ENCODE measurements around the gene MSANTD1.

The MSANTD1 gene

DNA sequence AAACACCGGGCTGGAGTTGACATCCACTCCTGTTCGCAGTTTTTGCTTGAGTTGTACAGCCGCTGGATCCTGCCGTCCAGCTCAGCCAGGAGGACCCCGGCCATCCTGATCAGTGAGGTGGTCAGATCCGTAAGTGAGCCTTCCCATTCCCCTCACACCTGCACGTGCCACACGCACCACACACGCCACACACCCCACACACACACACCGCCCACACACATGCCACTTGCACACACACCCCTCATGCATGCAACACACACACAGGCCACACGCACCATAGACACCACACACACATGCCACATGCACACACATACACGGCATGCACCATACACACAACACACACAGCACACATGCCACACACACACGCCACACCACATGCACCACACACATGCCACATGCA lies 20.1 kb upstream of the MSANTD1 start:
- Histone ChIP-seq H3K9ac (ENCODE audit: low read length) (no peak overlapping the region), H3K36me3 (ENCODE audit: control insufficient read depth, insufficient read depth, low read length) (peaks cover 52% of the 10 kb centered on the region), H3K4me3 (ENCODE audit: low read length) (no peak overlapping the region), H3K27me3 (ENCODE audit: control insufficient read depth, insufficient read depth, low read length) (no peaks in the 10 kb centered on the region), H3K4me1 (ENCODE audit: control insufficient read depth, insufficient read depth, low read length) (no peaks in the 10 kb centered on the region), H3K27ac (ENCODE audit: low read depth, low read length) (no peak overlapping the region)

DNA sequence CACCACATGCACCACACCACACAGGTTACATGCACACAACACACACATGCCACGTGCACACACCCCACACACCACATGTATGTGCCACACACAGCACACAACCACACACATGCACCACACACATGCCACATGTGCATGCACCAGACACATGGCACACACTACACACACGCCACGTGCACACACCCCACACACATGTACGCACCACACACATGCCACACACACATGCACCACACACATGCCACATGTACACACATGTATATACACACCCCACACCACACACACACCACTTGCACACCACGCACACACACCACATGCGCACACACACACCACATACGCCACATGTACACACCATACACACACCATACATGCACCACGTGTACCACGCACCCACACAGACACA lies 19.6 kb upstream of the MSANTD1 start:
- Histone ChIP-seq H3K4me3 (ENCODE audit: low read length) (no peak overlapping the region), H3K27ac (ENCODE audit: low read depth, low read length) (no peak overlapping the region), H3K36me3 (ENCODE audit: control insufficient read depth, insufficient read depth, low read length) (peaks cover 47% of the 10 kb centered on the region), H3K9ac (ENCODE audit: low read length) (no peak overlapping the region), H3K4me1 (ENCODE audit: control insufficient read depth, insufficient read depth, low read length) (no peaks in the 10 kb centered on the region), H3K27me3 (ENCODE audit: control insufficient read depth, insufficient read depth, low read length) (no peaks in the 10 kb centered on the region)

DNA sequence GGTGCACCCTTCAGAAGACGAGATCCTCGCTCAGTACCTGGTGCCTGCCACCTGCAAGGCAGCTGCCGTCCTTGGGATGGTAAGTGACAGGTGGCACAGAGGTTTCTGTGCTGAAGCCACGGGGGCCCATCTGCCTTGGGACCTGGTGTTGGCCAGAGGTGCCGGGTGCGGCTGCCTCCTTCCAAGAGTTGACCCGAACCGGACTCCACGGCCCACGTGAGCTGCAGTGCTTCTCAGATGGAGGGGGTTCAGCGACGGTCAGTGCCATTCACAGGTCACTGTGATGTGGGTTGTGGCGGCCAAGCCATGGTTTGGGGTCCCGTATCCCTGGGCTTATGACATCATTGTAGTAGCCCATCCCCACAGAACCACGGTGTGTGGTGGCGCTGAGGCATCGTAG lies 19.0 kb upstream of the MSANTD1 start:
- peaks cover 41% of the 10 kb centered on the region for H3K36me3 ChIP-seq (ENCODE audit: control insufficient read depth, insufficient read depth, low read length)
- no peak overlapping the region for H3K9ac ChIP-seq (ENCODE audit: low read length)
- H3K27me3 ChIP-seq (ENCODE audit: control insufficient read depth, insufficient read depth, low read length), result no peaks in the 10 kb centered on the region
- no peak overlapping the region for H3K4me3 ChIP-seq (ENCODE audit: low read length)
- H3K27ac ChIP-seq (ENCODE audit: low read depth, low read length), result no peak overlapping the region
- H3K4me1 ChIP-seq (ENCODE audit: control insufficient read depth, insufficient read depth, low read length), result no peaks in the 10 kb centered on the region

DNA sequence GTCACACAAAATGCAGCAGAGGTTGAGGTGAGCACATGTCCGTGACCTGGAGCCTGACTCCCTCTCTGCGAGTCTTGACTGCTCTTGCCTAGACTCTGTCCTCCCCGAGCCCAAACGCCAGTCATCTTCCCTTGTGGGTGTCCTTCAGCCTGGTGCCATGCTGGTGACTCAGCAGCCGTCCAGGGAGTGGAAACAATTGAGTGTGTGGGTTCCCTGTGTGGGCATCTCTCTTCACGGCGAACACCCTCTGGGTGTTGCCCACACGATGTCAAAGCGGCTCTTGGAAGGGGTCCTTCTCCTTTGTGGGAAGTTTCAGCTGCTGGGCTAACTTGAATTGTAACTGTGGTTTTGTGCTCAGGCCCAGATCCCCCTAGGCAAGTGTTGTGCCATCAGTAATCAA lies 17.5 kb upstream of the MSANTD1 start:
- Histone ChIP-seq H3K27me3 (ENCODE audit: control insufficient read depth, insufficient read depth, low read length) (no peaks in the 10 kb centered on the region), H3K27ac (ENCODE audit: low read depth, low read length) (no peak overlapping the region), H3K4me3 (ENCODE audit: low read length) (no peak overlapping the region), H3K9ac (ENCODE audit: low read length) (no peak overlapping the region), H3K4me1 (ENCODE audit: control insufficient read depth, insufficient read depth, low read length) (no peaks in the 10 kb centered on the region), H3K36me3 (ENCODE audit: control insufficient read depth, insufficient read depth, low read length) (peaks cover 48% of the 10 kb centered on the region)

DNA sequence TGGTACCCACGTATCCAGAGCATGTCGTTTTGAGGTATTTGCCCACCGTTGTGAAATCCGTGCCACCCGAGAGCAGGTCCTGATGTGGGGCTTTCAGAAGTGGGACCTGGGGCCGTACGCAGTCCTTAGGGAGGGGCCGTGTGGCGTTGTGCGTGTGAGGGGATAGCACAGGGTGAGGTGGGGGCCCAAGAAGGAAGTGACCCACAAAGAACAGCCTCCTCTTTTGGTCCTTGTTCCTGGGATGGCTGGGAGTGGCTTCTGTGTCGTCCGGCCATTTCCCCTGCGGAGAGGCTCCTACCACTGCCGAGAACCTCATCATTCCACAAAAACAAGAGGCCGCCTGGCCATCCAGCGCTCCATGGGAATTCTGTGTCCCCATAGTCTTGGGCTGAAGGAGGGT lies 17.0 kb upstream of the MSANTD1 start:
- Histone ChIP-seq H3K27ac (ENCODE audit: low read depth, low read length) (no peak overlapping the region), H3K9ac (ENCODE audit: low read length) (no peak overlapping the region), H3K4me1 (ENCODE audit: control insufficient read depth, insufficient read depth, low read length) (no peaks in the 10 kb centered on the region), H3K27me3 (ENCODE audit: control insufficient read depth, insufficient read depth, low read length) (no peaks in the 10 kb centered on the region), H3K4me3 (ENCODE audit: low read length) (no peak overlapping the region), H3K36me3 (ENCODE audit: control insufficient read depth, insufficient read depth, low read length) (peaks cover 48% of the 10 kb centered on the region)

DNA sequence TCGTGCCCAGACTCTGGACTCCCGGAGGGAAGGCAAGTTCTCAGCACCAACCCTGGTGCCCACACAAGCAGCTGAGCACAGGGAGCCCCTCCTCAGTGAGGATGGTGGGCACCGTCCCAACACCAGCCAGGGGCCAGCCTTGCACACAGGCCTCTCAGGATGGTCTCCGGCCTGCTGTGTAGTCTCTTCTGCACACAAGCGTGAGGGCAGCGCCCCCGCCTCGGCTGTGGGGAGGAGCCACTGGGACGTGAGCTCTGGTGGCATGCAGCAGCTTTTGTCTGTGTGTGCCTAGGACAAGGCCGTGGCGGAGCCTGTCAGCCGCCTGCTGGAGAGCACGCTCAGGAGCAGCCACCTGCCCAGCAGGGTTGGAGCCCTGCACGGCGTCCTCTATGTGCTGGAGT lies 16.1 kb upstream of the MSANTD1 start:
- Histone ChIP-seq H3K36me3 (ENCODE audit: control insufficient read depth, insufficient read depth, low read length) (peaks cover 49% of the 10 kb centered on the region), H3K4me3 (ENCODE audit: low read length) (no peak overlapping the region), H3K27me3 (ENCODE audit: control insufficient read depth, insufficient read depth, low read length) (no peaks in the 10 kb centered on the region), H3K27ac (ENCODE audit: low read depth, low read length) (no peak overlapping the region), H3K4me1 (ENCODE audit: control insufficient read depth, insufficient read depth, low read length) (no peaks in the 10 kb centered on the region), H3K9ac (ENCODE audit: low read length) (no peak overlapping the region)

DNA sequence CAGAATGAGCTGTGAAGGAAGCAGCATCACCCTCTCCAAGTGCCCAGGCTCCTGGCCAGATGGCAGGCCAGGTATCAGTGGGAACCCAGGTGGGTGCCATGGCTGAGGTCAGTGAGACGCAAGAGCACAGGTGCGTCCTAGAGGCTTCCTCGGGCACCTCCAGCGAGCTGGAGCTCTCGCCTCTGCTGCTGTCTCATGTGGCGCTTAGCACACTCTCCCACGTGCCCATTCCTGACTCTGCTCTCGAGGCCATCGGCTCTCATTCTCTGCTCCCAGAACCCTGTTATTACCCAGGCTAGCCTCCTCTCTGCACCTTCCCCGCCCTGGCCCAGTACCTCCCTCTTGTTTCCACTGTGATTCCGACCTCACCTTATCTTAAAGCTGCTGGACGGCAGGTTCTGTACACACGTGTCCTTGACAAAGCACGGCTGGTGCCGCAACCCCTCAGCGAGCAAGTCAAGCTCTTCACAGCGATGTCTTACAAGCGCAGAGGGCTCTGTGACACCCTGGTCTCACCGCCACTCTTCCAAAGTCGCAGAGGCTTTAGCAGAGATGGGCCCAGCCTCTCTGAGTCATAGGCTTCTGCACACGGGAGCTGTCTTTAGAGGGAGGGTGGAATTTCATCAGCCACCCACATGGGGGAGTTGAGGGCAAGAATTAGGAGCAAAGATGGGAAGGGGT lies 15.4 kb upstream of the MSANTD1 start:
- no peak overlapping the region for H3K4me3 ChIP-seq (ENCODE audit: low read length)
- no peaks in the 10 kb centered on the region for H3K4me1 ChIP-seq (ENCODE audit: control insufficient read depth, insufficient read depth, low read length)
- no peaks in the 10 kb centered on the region for H3K27me3 ChIP-seq (ENCODE audit: control insufficient read depth, insufficient read depth, low read length)
- no peak overlapping the region for H3K27ac ChIP-seq (ENCODE audit: low read depth, low read length)
- peaks cover 53% of the 10 kb centered on the region for H3K36me3 ChIP-seq (ENCODE audit: control insufficient read depth, insufficient read depth, low read length)
- H3K9ac ChIP-seq (ENCODE audit: low read length), result no peak overlapping the region

DNA sequence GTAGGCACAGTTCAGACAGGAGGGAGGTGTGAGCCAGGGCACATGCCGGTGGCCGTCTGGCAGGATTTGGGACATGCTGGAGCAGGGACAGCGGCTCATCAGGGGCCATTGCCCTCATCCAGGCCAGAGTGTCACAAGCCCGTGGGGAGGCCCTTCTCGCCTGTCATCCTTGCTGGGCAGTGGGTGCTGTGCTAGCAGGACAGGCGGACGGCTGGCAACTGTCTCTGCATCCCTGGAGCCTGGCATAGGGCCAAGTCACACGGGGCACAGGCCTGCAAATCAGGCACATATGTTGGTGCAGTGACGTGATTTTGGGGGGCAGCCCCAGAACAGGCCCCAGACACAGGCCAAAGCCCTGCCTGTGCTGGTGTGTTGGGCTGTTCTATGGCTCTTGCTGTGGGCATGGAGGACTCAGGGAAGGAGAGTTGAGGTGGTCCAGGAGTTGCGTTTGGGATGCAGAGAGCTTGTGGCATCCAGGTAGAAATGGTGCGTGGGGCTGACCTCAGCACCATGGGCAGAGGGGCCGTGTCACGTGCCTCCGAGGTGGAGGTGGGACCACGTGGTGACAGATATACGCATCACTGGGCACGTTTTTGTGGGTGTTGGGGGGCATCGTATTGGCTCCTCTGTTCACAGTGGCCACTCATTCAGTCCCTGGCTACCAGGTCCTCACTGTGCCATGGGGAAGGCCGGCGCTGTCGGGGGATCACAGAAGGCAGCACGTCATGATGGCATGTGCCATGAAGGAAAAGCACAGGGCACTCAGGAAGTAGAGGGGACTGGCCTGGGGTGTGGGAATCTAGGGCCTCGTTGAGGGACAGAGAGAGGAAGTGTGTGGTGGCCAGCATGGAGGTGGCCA lies 14.6 kb upstream of the MSANTD1 start:
- H3K9ac ChIP-seq (ENCODE audit: low read length), result no peak overlapping the region
- no peak overlapping the region for H3K4me3 ChIP-seq (ENCODE audit: low read length)
- H3K27me3 ChIP-seq (ENCODE audit: control insufficient read depth, insufficient read depth, low read length), result no peaks in the 10 kb centered on the region
- no peaks in the 10 kb centered on the region for H3K4me1 ChIP-seq (ENCODE audit: control insufficient read depth, insufficient read depth, low read length)
- H3K36me3 ChIP-seq (ENCODE audit: control insufficient read depth, insufficient read depth, low read length), result peaks cover 49% of the 10 kb centered on the region
- no peak overlapping the region for H3K27ac ChIP-seq (ENCODE audit: low read depth, low read length)

DNA sequence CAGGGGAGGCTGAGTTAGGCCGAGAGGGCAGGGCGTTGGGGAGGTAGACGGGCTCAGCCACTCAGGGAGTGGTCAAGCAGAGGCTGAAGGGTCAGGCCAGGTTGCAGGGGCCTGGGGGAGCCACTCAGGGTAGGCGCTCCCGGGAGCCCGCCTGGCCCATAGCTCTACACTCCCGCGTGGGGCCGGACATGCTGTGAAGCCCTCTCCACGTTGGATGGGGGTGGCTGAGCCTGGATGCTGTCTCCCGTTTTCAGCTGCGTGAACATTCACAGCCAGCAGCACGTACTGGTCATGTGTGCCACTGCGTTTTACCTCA lies 14.0 kb upstream of the MSANTD1 start:
- H3K4me3 ChIP-seq (ENCODE audit: low read length), result no peak overlapping the region
- H3K4me1 ChIP-seq (ENCODE audit: control insufficient read depth, insufficient read depth, low read length), result no peaks in the 10 kb centered on the region
- H3K9ac ChIP-seq (ENCODE audit: low read length), result no peak overlapping the region
- peaks cover 44% of the 10 kb centered on the region for H3K36me3 ChIP-seq (ENCODE audit: control insufficient read depth, insufficient read depth, low read length)
- H3K27me3 ChIP-seq (ENCODE audit: control insufficient read depth, insufficient read depth, low read length), result no peaks in the 10 kb centered on the region
- no peak overlapping the region for H3K27ac ChIP-seq (ENCODE audit: low read depth, low read length)

DNA sequence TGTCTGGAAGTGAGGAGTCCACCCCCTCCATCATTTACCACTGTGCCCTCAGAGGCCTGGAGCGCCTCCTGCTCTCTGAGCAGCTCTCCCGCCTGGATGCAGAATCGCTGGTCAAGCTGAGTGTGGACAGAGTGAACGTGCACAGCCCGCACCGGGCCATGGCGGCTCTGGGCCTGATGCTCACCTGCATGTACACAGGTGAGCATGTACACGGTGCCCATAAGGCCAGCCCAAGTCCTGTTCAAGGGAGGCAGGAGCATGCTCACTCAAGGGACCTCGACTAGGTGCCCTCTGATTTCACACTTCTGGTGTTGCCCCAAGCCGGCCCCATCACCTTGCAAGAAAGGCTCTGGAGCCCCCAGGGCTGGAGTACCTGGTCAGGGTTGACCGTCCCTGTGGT lies 13.4 kb upstream of the MSANTD1 start:
- Histone ChIP-seq H3K36me3 (ENCODE audit: control insufficient read depth, insufficient read depth, low read length) (peaks cover 40% of the 10 kb centered on the region), H3K4me1 (ENCODE audit: control insufficient read depth, insufficient read depth, low read length) (peaks cover under 1% of the 10 kb centered on the region), H3K4me3 (ENCODE audit: low read length) (no peak overlapping the region), H3K27me3 (ENCODE audit: control insufficient read depth, insufficient read depth, low read length) (no peaks in the 10 kb centered on the region), H3K27ac (ENCODE audit: low read depth, low read length) (no peak overlapping the region), H3K9ac (ENCODE audit: low read length) (no peak overlapping the region)

DNA sequence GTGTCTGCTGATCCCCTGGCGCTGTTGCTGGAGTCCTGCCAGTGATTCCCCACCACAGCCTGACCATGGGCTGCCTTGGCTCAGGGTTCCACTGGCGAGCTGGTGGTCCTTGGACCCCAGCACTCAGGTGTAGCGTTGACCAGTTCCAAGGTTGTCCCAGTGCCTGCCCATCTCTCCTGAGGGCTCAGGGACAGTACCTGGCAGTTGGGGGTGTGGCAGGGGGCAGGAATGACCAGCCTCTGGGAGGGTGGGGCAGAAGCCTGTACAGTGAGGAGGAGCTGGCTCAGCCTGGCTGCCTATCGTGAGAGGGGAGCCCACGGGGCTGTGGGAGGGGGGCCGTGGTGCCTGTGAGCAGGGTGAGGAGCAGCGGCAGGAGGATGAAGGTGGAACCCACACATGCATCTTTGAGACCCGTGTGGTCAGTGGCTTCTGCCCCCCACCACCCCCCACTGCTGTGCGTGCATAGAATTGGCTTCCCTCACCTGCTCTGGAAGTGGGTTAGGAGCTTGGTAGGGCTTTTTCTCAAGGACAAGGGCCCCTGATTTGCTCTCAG lies 12.6 kb upstream of the MSANTD1 start:
- Histone ChIP-seq H3K27ac (ENCODE audit: low read depth, low read length) (no peak overlapping the region), H3K4me1 (ENCODE audit: control insufficient read depth, insufficient read depth, low read length) (peaks cover 9% of the 10 kb centered on the region), H3K36me3 (ENCODE audit: control insufficient read depth, insufficient read depth, low read length) (peaks cover 38% of the 10 kb centered on the region), H3K27me3 (ENCODE audit: control insufficient read depth, insufficient read depth, low read length) (no peaks in the 10 kb centered on the region), H3K4me3 (ENCODE audit: low read length) (no peak overlapping the region), H3K9ac (ENCODE audit: low read length) (no peak overlapping the region)

DNA sequence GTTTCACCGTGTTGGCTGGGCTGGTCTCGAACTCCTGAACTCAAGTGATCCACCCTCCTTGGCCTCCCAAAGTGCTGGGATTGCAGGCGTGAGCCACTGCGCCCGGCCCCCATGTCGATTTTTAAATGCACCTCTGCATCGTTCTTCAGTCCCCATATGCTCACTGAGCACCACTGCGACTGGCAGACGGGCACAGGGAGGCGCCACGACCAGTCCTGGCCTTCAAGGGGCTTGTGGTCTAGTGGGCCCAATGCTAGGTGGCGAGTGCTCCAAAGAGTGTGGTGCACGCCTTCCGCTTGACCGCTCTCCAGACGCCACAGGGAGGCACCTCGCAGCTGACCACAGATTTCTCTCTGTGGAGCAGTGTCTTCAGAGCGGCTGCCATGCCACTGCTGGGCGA lies 11.7 kb upstream of the MSANTD1 start:
- H3K9ac ChIP-seq (ENCODE audit: low read length), result no peak overlapping the region
- H3K27ac ChIP-seq (ENCODE audit: low read depth, low read length), result no peak overlapping the region
- H3K4me1 ChIP-seq (ENCODE audit: control insufficient read depth, insufficient read depth, low read length), result peaks cover 16% of the 10 kb centered on the region
- no peaks in the 10 kb centered on the region for H3K27me3 ChIP-seq (ENCODE audit: control insufficient read depth, insufficient read depth, low read length)
- H3K36me3 ChIP-seq (ENCODE audit: control insufficient read depth, insufficient read depth, low read length), result peaks cover 32% of the 10 kb centered on the region
- H3K4me3 ChIP-seq (ENCODE audit: low read length), result no peak overlapping the region
